ENCODE results near the gene TRPC3.

The TRPC3 gene

DNA sequence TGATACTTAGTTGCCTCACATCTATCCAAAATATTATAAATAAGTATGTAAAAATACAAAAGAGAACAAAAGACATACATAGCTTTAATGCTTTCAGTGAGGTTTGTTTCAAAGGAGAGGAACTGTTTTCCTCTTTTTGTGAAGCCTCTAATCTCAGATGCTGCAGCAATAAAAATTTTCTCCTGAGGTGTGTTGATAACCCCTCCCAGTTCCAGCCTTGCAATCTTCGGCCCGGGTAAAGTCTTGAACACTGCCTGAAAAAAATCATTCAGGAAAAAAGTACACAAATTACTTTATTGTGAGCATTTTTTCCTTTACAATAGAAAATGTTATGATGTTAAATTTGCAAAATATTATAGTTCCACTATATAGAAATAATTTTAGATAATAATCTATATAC lies 90.4 kb downstream of the TRPC3 start:
- TF ChIP-seq, protein P1, sequence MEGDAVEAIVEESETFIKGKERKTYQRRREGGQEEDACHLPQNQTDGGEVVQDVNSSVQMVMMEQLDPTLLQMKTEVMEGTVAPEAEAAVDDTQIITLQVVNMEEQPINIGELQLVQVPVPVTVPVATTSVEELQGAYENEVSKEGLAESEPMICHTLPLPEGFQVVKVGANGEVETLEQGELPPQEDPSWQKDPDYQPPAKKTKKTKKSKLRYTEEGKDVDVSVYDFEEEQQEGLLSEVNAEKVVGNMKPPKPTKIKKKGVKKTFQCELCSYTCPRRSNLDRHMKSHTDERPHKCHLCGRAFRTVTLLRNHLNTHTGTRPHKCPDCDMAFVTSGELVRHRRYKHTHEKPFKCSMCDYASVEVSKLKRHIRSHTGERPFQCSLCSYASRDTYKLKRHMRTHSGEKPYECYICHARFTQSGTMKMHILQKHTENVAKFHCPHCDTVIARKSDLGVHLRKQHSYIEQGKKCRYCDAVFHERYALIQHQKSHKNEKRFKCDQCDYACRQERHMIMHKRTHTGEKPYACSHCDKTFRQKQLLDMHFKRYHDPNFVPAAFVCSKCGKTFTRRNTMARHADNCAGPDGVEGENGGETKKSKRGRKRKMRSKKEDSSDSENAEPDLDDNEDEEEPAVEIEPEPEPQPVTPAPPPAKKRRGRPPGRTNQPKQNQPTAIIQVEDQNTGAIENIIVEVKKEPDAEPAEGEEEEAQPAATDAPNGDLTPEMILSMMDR (conservative IDR thresholded peaks at IDR 0.05; ENCODE audit: low read depth, low read length): no peak
- no peak for DNase-seq (ENCODE audit: low read depth)

DNA sequence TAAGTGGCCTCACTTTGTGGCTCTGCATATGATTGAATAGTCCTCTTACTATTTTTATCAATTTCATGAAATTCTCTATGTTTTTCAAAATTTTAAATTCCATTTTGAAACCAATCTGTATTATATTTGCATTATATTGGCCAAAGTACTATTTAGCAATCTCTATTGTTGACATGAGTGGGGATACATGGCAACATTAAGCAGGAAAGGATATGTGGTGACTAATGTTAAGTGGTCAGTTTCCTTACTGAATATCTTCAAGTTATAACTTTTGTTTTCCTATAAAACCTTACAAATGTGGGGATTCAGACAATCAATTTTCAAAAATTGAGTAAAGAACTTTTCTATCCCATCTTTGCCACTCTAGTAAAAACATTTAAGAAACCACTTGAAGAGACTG lies 91.7 kb downstream of the TRPC3 start:
- TF ChIP-seq, protein P1 (conservative IDR thresholded peaks at IDR 0.05; ENCODE audit: low read depth, low read length): no peak
- peak; percentile 11 for DNase-seq (ENCODE audit: low read depth)
- H3K4me3 ChIP-seq (ENCODE audit: low read depth, low read length): no peak overlapping the region

More for the DNA sequence above, 90.4 kb downstream of the TRPC3 start:
- no peak overlapping the region for H3K4me3 ChIP-seq (ENCODE audit: low read depth, low read length)

- H3K4me3 ChIP-seq (ENCODE audit: low read depth, low read length): no peak overlapping the region
- no peak for DNase-seq (ENCODE audit: low read depth)
- TF ChIP-seq, protein P1 (conservative IDR thresholded peaks at IDR 0.05; ENCODE audit: low read depth, low read length): no peak
Measured at GRCh38 chr4:121851354-121851753, 100.5 kb downstream of the TRPC3 start.

DNA sequence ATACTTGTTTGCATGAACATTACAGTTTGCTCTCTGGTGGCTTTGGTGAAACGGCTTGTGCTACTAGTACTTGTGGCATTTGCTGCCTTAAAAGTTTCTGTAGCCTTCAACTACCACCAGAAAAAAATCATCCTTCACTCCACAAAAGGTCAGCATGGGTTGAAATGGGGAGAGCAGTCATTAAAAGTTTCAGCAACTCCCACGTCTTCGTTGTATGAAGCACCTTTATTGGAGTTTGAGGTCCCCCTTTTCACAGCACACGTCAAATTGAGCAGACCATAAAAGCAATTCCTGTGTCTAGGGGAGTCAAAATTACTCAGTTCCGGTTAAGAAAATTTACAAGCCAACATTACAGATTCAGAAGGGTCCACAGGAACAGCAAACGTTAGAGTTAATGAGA lies 105.2 kb downstream of the TRPC3 start:
- TF ChIP-seq, protein P1 (conservative IDR thresholded peaks at IDR 0.05; ENCODE audit: low read depth, low read length): no peak
- no peak overlapping the region for H3K4me3 ChIP-seq (ENCODE audit: low read depth, low read length)
- DNase-seq (ENCODE audit: low read depth): no peak

DNA sequence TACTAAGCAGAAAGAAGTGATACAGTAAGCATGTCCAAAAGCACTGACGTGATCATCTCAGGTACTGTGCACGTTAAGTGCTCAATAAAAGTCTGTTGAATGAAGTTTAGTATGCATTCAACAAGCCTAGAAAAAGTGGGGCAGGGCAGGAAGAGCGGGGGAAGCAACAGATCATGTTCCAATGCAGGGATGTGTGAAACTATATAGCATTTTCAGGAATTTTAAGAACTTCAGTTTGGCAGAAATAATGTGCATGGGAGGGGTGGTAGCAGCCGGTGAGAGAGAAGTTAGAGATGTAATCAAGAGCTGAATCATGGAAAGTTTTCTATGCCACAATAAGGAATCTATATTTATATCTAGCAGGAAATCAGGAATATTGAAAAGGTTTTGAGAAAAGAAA lies 109.0 kb downstream of the TRPC3 start:
- no peak for DNase-seq (ENCODE audit: low read depth)
- TF ChIP-seq, protein P1 (conservative IDR thresholded peaks at IDR 0.05; ENCODE audit: low read depth, low read length): no peak
- no peak overlapping the region for H3K4me3 ChIP-seq (ENCODE audit: low read depth, low read length)

GRCh38 chr4:121838136-121838535 lies 113.7 kb downstream of the TRPC3 start:
- TF ChIP-seq, protein P1 (conservative IDR thresholded peaks at IDR 0.05; ENCODE audit: low read depth, low read length): no peak
- DNase-seq (ENCODE audit: low read depth): no peak
- H3K4me3 ChIP-seq (ENCODE audit: low read depth, low read length): no peak overlapping the region

GRCh38 chr4:121829511-121829910 lies 122.3 kb downstream of the TRPC3 start:
- DNase-seq (ENCODE audit: low read depth): no peak
- no peak overlapping the region for H3K4me3 ChIP-seq (ENCODE audit: low read depth, low read length)
- TF ChIP-seq, protein P1 (conservative IDR thresholded peaks at IDR 0.05; ENCODE audit: low read depth, low read length): no peak
